Esophagus muscularis mucosa (tissue), 3 donors: ENCODE measurements around the gene POC5.

Source experiments
- CTCF ChIP-seq, 3 experiments: fragments of 200-600 bp in 2 of 3; fragments of 450-650 bp in 1 of 3; sonication (generic) in 2 of 3; IDR thresholded peaks; one replicate each; pipeline ENCODE4 v1.5.1; 2017 to 2019; ENCODE audit warnings: antibody characterized with exemption in 3 of 3, mild to moderate bottlenecking in 2 of 3, moderate library complexity in 1 of 3
- POLR2A ChIP-seq: fragments of 450-650 bp; IDR thresholded peaks from one replicate; pipeline ENCODE4 v1.6.1; 2017; ENCODE audit warnings: antibody characterized with exemption, moderate library complexity, mild to moderate bottlenecking, low read depth

GRCh38 chr5:75706775-75707174 lies 10.5 kb downstream of the POC5 start:
- TF ChIP-seq CTCF (IDR thresholded peaks at IDR 0.05) (no peak), POLR2A (no peak)
